HEK293 (cell line): ENCODE results near the gene ZNF775.

ENCODE experiments used
- CTCF ChIA-PET: fragments of 350-600 bp; formaldehyde crosslinking; extraction: SDS; loops from one replicate; lab custom pipeline; 2021; ENCODE audit warnings: antibody characterized with exemption; lab: Yijun Ruan, JAX
- POLR2A ChIA-PET: fragments of 300-600 bp; formaldehyde crosslinking; extraction: SDS; loops from one replicate; lab custom pipeline; 2020; ENCODE audit warnings: antibody characterized with exemption, inconsistent platforms; lab: Yijun Ruan, JAX
- H3K27ac ChIP-seq: fragments of 200-500 bp; sonication (Bioruptor generic); 2 replicates; pipeline ENCODE4 v1.5.1; 2014; ENCODE audit warnings: low read depth, low read length, control low read depth, inconsistent platforms; ENCODE audit errors: extremely low read depth
- H3K36me3 ChIP-seq, 2 experiments: fragments of 200-500 bp in 1 of 2; sonication (Bioruptor generic) in 1 of 2; 1 replicate in 1 of 2; 2 replicates in 1 of 2; pipeline ENCODE4 v1.5.1; 2014 to 2017; ENCODE audit warnings: inconsistent platforms in 2 of 2, low read length in 2 of 2; ENCODE audit not compliant: control insufficient read depth in 2 of 2, insufficient read depth in 1 of 2
- H3K4me1 ChIP-seq: fragments of 200-500 bp; sonication (Bioruptor generic); 2 replicates; pipeline ENCODE4 v1.5.1; 2014; ENCODE audit warnings: mild to moderate bottlenecking, low read length, inconsistent platforms; ENCODE audit not compliant: control insufficient read depth, insufficient read depth
- H3K4me3 ChIP-seq: 2 replicates; pipeline ENCODE4 v1.5.1; 2011; ENCODE audit warnings: low read depth, mild to moderate bottlenecking, control low read depth, low read length, moderate library complexity
- H3K9me3 ChIP-seq: fragments of 200-500 bp; sonication (Bioruptor generic); 2 replicates; pipeline ENCODE4 v1.5.1; 2014; ENCODE audit warnings: low read depth, low read length, inconsistent platforms; ENCODE audit not compliant: control insufficient read depth, insufficient read depth
- BCL11A ChIP-seq: fragments of 450-650 bp; formaldehyde crosslinking; IDR thresholded peaks from 2 replicates; pipeline ENCODE4 v1.5.1; 2016; ENCODE audit warnings: low read depth, missing biosample characterization, missing genetic modification characterization
- EGR2 ChIP-seq: fragments of 450-650 bp; formaldehyde crosslinking; IDR thresholded peaks from 2 replicates; pipeline ENCODE4 v1.5.1; 2016; ENCODE audit warnings: low read depth, missing biosample characterization, missing genetic modification characterization
- GLIS2 ChIP-seq: fragments of 450-650 bp; formaldehyde crosslinking; IDR thresholded peaks from 2 replicates; pipeline ENCODE4 v1.5.1; 2016; ENCODE audit warnings: missing biosample characterization, missing genetic modification characterization
- KLF17 ChIP-seq: fragments of 450-650 bp; formaldehyde crosslinking; IDR thresholded peaks from 2 replicates; pipeline ENCODE4 v1.5.1; 2016; ENCODE audit warnings: missing biosample characterization, missing genetic modification characterization
- SCRT2 ChIP-seq: fragments of 450-650 bp; formaldehyde crosslinking; IDR thresholded peaks from 2 replicates; pipeline ENCODE4 v1.5.1; 2016; ENCODE audit warnings: missing biosample characterization, missing genetic modification characterization
- SP3 ChIP-seq: fragments of 450-650 bp; formaldehyde crosslinking; IDR thresholded peaks from 2 replicates; pipeline ENCODE4 v1.5.1; 2016; ENCODE audit warnings: missing biosample characterization, missing genetic modification characterization
- TCF7L2 ChIP-seq: IDR thresholded peaks from 2 replicates; pipeline ENCODE4 v1.6.1; 2011; ENCODE audit warnings: low read depth, mild to moderate bottlenecking, inconsistent platforms, low read length, moderate library complexity, borderline replicate concordance
- WT1 ChIP-seq: fragments of 450-650 bp; formaldehyde crosslinking; IDR thresholded peaks from 2 replicates; pipeline ENCODE4 v1.5.1; 2016; ENCODE audit warnings: missing biosample characterization, missing genetic modification characterization
- YY2 ChIP-seq: fragments of 450-650 bp; formaldehyde crosslinking; IDR thresholded peaks from 2 replicates; pipeline ENCODE4 v1.5.1; 2016; ENCODE audit warnings: missing biosample characterization, missing genetic modification characterization
- ZBTB6 ChIP-seq: fragments of 450-650 bp; formaldehyde crosslinking; IDR thresholded peaks from 2 replicates; pipeline ENCODE4 v1.5.1; 2017; ENCODE audit warnings: missing biosample characterization, missing genetic modification characterization
- ZIC2 ChIP-seq: fragments of 450-650 bp; formaldehyde crosslinking; IDR thresholded peaks from 2 replicates; pipeline ENCODE4 v1.5.1; 2016; ENCODE audit warnings: missing biosample characterization, missing genetic modification characterization
- ZNF174 ChIP-seq: fragments of 450-650 bp; formaldehyde crosslinking; IDR thresholded peaks from 2 replicates; pipeline ENCODE4 v1.5.0; 2017; ENCODE audit warnings: missing biosample characterization, mild to moderate bottlenecking, missing genetic modification characterization
- ZNF19 ChIP-seq: fragments of 450-650 bp; formaldehyde crosslinking; IDR thresholded peaks from 2 replicates; pipeline ENCODE4; 2016; ENCODE audit warnings: missing biosample characterization, missing genetic modification characterization, low read depth
- ZNF280C ChIP-seq: fragments of 450-650 bp; formaldehyde crosslinking; IDR thresholded peaks from 2 replicates; pipeline ENCODE4 v1.5.1; 2016; ENCODE audit warnings: missing biosample characterization, missing genetic modification characterization
- ZNF335 ChIP-seq: fragments of 450-650 bp; formaldehyde crosslinking; conservative IDR thresholded peaks from 2 replicates; pipeline ENCODE4 v1.5.1; 2016; ENCODE audit warnings: missing biosample characterization, missing genetic modification characterization
- ZNF350 ChIP-seq: fragments of 450-650 bp; formaldehyde crosslinking; IDR thresholded peaks from 2 replicates; pipeline ENCODE4 v1.5.0; 2017; ENCODE audit warnings: missing biosample characterization, mild to moderate bottlenecking, missing genetic modification characterization
- ZNF426 ChIP-seq: fragments of 450-650 bp; formaldehyde crosslinking; IDR thresholded peaks from 2 replicates; pipeline ENCODE4 v1.5.1; 2017; ENCODE audit warnings: missing biosample characterization, missing genetic modification characterization, mild to moderate bottlenecking, inconsistent platforms, moderate library complexity
- ZNF510 ChIP-seq: fragments of 450-650 bp; formaldehyde crosslinking; IDR thresholded peaks from 2 replicates; pipeline ENCODE4 v1.5.1; 2018; ENCODE audit warnings: mild to moderate bottlenecking, missing genetic modification characterization, missing biosample characterization; ENCODE audit not compliant: insufficient replicate concordance
- ZNF639 ChIP-seq: fragments of 450-650 bp; formaldehyde crosslinking; IDR thresholded peaks from 2 replicates; pipeline ENCODE4 v1.5.1; 2016; ENCODE audit warnings: missing biosample characterization, missing genetic modification characterization
- ZNF707 ChIP-seq: fragments of 450-650 bp; formaldehyde crosslinking; IDR thresholded peaks from 2 replicates; pipeline ENCODE4 v1.5.1; 2016; ENCODE audit warnings: missing biosample characterization, missing genetic modification characterization
- ZSCAN18 ChIP-seq: fragments of 450-650 bp; formaldehyde crosslinking; IDR thresholded peaks from 2 replicates; pipeline ENCODE4 v1.5.1; 2016; ENCODE audit warnings: missing biosample characterization, missing genetic modification characterization
- ZSCAN5A ChIP-seq: fragments of 450-650 bp; formaldehyde crosslinking; IDR thresholded peaks from 2 replicates; pipeline ENCODE4 v1.5.1; 2016; ENCODE audit warnings: missing biosample characterization, missing genetic modification characterization
- ZXDB ChIP-seq: fragments of 450-650 bp; formaldehyde crosslinking; IDR thresholded peaks from 2 replicates; pipeline ENCODE4 v1.5.1; 2016; ENCODE audit warnings: missing biosample characterization, missing genetic modification characterization

The ZNF775 gene

GRCh38 chr7:150383710-150384397 lies 4.7 kb downstream of the ZNF775 start:
- no peak for TF ChIP-seq ZNF19 (tag by site-specific recombination)
- no peak for TF ChIP-seq ZNF639 (tag by site-specific recombination)
- no peak for TF ChIP-seq ZNF350 (tag by site-specific recombination)
- TF ChIP-seq EGR2 (tag by site-specific recombination), result 0 out of 2 replicates have a peak, but pooled peaks have one; percentile 15
- no peak for TF ChIP-seq YY2 (tag by site-specific recombination)
- TF ChIP-seq TCF7L2, result no peak
- no peak for TF ChIP-seq KLF17 (tag by site-specific recombination)
- no peak for TF ChIP-seq GLIS2
- no peak for TF ChIP-seq ZSCAN18 (tag by site-specific recombination)
- TF ChIP-seq ZNF707, result no peak
- TF ChIP-seq WT1 (tag by site-specific recombination), result no peak
- no peak for TF ChIP-seq ZNF426 (tag by site-specific recombination)
- no peak for TF ChIP-seq ZNF174 (tag by site-specific recombination)
- no peak for TF ChIP-seq BCL11A (tag by site-specific recombination)
- TF ChIP-seq SP3, result no peak
- TF ChIP-seq ZBTB6, result no peak
- TF ChIP-seq SCRT2 (tag by site-specific recombination), result 0 out of 2 replicates have a peak, but pooled peaks have one; percentile 17
- no peak for TF ChIP-seq ZNF280C (tag by site-specific recombination)
- no peak for TF ChIP-seq ZNF510 (tag by site-specific recombination)
- TF ChIP-seq ZXDB (tag by site-specific recombination), result no peak
- no peak for TF ChIP-seq ZSCAN5A (tag by site-specific recombination)
- peak; percentile 32; the same call in 1 of the 2 replicates for TF ChIP-seq ZIC2 (tag by site-specific recombination)
- no peak for TF ChIP-seq ZNF335 (tag by site-specific recombination)
- ChIA-PET CTCF (interaction anchor here (0.6 kb wide), 1 partner anchor 38 kb away, joined by 3 read pairs; no protein-coding TSS in a partner anchor), POLR2A (no interaction called here)
- no peaks in the 10 kb centered on the region for H3K9me3 ChIP-seq
- H3K36me3 ChIP-seq, result peaks cover 0 to 10% of the 10 kb centered on the region in 2 experiments; a peak in 1 of 3 replicates
- H3K4me1 ChIP-seq, result no peaks in the 10 kb centered on the region
- no peak overlapping the region for H3K4me3 ChIP-seq
- H3K27ac ChIP-seq, result no peak overlapping the region
